ENCODE results near the gene RASL10B. TPM values are rescaled to one million over a fixed set of nuclear protein-coding genes. Genes with fewer than 3 reads are reported as not detected.

Gene RASL10B
- total RNA-seq, 1 donor from 2014 or later = 31.7 TPM

DNA sequence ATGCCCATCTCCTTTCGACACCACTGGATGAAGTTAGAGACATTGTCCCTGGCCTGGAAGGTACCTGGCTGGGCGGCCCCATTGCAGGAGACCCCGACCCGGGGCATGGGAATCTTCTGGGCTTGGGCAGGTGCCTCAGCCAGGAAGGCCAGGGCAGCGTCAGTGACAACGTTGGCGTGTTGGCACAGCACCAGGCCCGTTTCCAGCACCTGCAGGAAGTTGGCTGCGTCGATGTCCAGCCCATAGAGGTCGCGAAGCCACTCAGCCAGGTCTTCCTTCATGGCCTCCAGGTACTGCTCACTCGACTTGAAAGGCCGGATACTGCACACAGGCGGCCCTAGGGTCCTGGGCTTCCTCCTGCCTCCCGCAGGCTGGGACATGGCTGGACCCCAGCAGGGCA, 21.0 kb downstream of the RASL10B start:
- no peak for DNase-seq (ENCODE audit: low read depth, low spot score)
- H3K36me3 Mint-ChIP-seq (ENCODE audit: low read depth) = no peaks in the 10 kb centered on the region
- no peaks in the 10 kb centered on the region for H3K9me3 Mint-ChIP-seq
- peaks cover 8% of the 10 kb centered on the region for H3K4me1 Mint-ChIP-seq
- TF ChIP-seq, protein P1, sequence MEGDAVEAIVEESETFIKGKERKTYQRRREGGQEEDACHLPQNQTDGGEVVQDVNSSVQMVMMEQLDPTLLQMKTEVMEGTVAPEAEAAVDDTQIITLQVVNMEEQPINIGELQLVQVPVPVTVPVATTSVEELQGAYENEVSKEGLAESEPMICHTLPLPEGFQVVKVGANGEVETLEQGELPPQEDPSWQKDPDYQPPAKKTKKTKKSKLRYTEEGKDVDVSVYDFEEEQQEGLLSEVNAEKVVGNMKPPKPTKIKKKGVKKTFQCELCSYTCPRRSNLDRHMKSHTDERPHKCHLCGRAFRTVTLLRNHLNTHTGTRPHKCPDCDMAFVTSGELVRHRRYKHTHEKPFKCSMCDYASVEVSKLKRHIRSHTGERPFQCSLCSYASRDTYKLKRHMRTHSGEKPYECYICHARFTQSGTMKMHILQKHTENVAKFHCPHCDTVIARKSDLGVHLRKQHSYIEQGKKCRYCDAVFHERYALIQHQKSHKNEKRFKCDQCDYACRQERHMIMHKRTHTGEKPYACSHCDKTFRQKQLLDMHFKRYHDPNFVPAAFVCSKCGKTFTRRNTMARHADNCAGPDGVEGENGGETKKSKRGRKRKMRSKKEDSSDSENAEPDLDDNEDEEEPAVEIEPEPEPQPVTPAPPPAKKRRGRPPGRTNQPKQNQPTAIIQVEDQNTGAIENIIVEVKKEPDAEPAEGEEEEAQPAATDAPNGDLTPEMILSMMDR (conservative IDR thresholded peaks at IDR 0.05) = no peak
- no peak overlapping the region for H3K27ac Mint-ChIP-seq (ENCODE audit: unreplicated experiment)
- no peak overlapping the region for H3K4me3 Mint-ChIP-seq
- peaks cover 28% of the 10 kb centered on the region for H3K27me3 Mint-ChIP-seq (ENCODE audit: low read depth)

DNA sequence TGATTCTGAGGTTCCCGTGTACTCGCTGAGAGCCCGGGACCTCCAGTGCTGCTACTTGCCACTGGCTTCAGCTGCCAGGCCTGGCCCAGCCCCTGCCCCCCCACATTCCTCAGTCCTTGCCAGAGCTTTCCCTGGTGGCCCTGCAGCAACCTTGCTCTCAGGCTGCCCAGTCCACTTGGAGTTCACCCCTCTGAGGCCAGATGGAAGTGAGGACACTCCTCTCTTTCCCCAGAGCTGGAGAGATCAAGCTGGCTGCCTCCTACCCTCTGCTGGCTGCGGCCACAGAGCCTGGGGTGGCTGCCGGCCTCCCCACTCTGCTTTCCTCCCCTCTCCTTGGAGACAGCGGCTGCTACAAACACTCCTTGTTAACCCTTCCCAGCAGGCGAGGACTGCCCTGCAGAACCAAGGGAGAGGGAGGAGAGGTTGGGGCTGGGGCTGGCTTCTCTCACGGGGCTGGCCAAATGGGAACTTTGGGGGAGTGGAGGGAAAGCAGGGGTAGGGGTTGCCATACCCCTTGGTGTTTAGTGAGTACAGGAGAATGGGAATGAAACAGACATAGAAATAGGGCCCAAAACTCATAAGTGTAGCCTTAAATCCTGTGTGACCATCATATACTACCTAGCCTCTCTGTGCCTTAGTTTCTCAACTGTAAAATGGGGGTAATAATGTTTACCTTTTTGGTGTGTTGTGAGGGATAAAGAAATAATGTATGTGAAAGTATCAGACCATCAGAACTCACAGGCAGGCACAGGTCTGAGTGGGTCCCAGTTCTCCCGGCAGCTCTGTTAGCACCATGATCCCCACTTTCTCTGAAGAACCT, 21.7 kb downstream of the RASL10B start, which contains the start of gene GAS2L2:
Gene GAS2L2, minus strand, starts transcription at position 295 of the 820 bp plus-strand sequence. CDS start 389 bp downstream, outside the sequence.
- Mint-ChIP-seq H3K27ac (ENCODE audit: unreplicated experiment) (no peak within 1 kb of the TSS), H3K9me3 (no peaks in the 10 kb centered on the region), H3K36me3 (ENCODE audit: low read depth) (no peaks in the 10 kb centered on the region), H3K27me3 (ENCODE audit: low read depth) (peaks cover 26% of the 10 kb centered on the region), H3K4me1 (peaks cover 8% of the 10 kb centered on the region), H3K4me3 (no peak within 1 kb of the TSS)
- DNase-seq (ENCODE audit: low read depth, low spot score) = no peak
- TF ChIP-seq, protein P1 (conservative IDR thresholded peaks at IDR 0.05) = no peak

DNA sequence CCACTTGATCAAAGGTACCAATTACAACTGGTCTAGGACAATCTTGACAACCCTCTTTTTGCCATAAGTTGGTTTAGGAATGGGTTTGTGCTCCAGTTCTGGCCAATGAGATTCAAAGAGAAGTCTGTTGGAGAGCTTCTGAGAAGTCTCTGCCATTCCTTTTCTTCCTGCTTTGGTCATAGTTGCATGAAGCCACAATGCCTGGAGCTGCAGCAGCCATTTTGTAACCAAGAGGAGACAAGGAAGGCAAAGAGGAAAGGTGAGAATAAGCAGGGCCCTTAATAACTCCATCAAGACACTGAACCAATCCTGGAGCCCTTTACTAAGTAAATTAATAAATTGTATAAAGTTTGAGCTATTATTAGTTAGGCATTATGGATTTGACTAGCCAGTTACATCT, 25.8 kb downstream of the RASL10B start:
- Mint-ChIP-seq H3K27me3 (ENCODE audit: low read depth) (no peaks in the 10 kb centered on the region), H3K4me3 (no peak overlapping the region)
- DNase-seq (ENCODE audit: low read depth, low spot score) = no peak

DNA sequence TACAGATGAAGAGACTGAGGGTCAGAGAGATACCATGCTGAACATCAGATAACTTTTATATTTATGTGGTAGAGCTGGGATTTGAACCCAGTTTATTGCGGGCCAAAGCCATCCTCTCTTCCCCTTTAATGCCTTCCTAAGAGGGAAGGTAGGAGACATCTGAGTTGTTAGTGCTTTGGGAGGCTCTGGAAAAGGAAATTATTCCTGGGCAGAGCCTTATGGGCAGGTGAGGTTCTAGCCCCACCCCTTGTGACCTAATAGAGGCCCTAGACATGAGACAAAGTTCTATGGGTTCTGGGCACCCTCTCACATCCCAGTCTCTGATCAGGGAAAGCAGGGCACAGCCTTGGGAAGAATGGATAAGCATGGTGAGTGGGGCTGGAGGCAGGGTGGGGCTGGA, 29.1 kb downstream of the RASL10B start, which contains the start of gene C17orf50:
Gene C17orf50, plus strand, starts transcription at position 301 of the 400 bp plus-strand sequence. Its CDS starts 55 bp downstream, at position 356.
- H3K27ac Mint-ChIP-seq (ENCODE audit: unreplicated experiment) = no peak within 1 kb of the TSS
- H3K36me3 Mint-ChIP-seq (ENCODE audit: low read depth) = no peaks in the 10 kb centered on the region
- no peaks in the 10 kb centered on the region for H3K27me3 Mint-ChIP-seq (ENCODE audit: low read depth)
- TF ChIP-seq, protein P1 (conservative IDR thresholded peaks at IDR 0.05) = no peak
- H3K4me1 Mint-ChIP-seq = peaks cover 12% of the 10 kb centered on the region
- no peak within 1 kb of the TSS for H3K4me3 Mint-ChIP-seq
- no peak for DNase-seq (ENCODE audit: low read depth, low spot score)
- H3K9me3 Mint-ChIP-seq = no peaks in the 10 kb centered on the region

More for the DNA sequence above, 25.8 kb downstream of the RASL10B start:
- Mint-ChIP-seq H3K9me3 (no peaks in the 10 kb centered on the region), H3K27ac (ENCODE audit: unreplicated experiment) (no peak overlapping the region), H3K36me3 (ENCODE audit: low read depth) (no peaks in the 10 kb centered on the region), H3K4me1 (no peaks in the 10 kb centered on the region)
- TF ChIP-seq, protein P1 (conservative IDR thresholded peaks at IDR 0.05) = no peak

DNA sequence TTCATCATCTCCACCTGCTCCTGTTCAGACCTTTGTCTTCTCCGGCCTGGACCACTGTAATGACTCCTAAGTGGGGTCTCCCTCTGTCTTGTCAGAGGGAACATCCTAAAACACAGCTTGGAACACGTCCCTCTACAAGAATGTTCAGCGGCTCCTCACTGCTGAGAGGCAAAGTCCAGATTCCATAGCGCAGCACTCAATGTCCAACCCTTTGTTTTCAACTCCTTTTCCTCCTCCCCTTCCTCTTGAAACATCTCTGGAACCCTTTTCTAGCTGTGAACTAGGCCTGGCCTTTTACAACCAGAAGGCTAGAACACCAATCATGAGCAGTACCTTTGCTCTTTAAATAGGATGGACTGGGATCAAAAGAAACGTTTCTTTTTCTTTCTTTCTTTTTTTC, 30.2 kb downstream of the RASL10B start:
- DNase-seq (ENCODE audit: low read depth, low spot score) = no peak
- H3K27me3 Mint-ChIP-seq (ENCODE audit: low read depth) = no peaks in the 10 kb centered on the region
- no peak overlapping the region for H3K4me3 Mint-ChIP-seq
- peaks cover 21% of the 10 kb centered on the region for H3K4me1 Mint-ChIP-seq
- no peaks in the 10 kb centered on the region for H3K9me3 Mint-ChIP-seq
- no peak overlapping the region for H3K27ac Mint-ChIP-seq (ENCODE audit: unreplicated experiment)
- TF ChIP-seq, protein P1 (conservative IDR thresholded peaks at IDR 0.05) = no peak
- no peaks in the 10 kb centered on the region for H3K36me3 Mint-ChIP-seq (ENCODE audit: low read depth)
